ENCODE data around the gene LHX6.
A peak's percentile ranks its signal among the peaks of the same experiment; 100 is the strongest.

Gene LHX6

GRCh38 chr9:122192914-122193525, 35.7 kb downstream of the LHX6 start:
- DNase-seq, result no peak

GRCh38 chr9:122192261-122192875, 36.4 kb downstream of the LHX6 start:
- DNase-seq, result no peak

- no peak for DNase-seq
These were observed 37.2 kb downstream of the LHX6 start for GRCh38 chr9:122191584-122191983.

GRCh38 chr9:122190597-122191381, 38.0 kb downstream of the LHX6 start:
- DNase-seq, result peak in 13 of 56 donors; percentile 0 to 49 (median 14)

GRCh38 chr9:122188369-122188768, 40.4 kb downstream of the LHX6 start:
- DNase-seq, result no peak

GRCh38 chr9:122186777-122187470, 41.8 kb downstream of the LHX6 start:
- DNase-seq, result no peak

GRCh38 chr9:122186301-122186700, 42.5 kb downstream of the LHX6 start:
- DNase-seq, result no peak

- no peak for DNase-seq
These were observed 44.2 kb downstream of the LHX6 start for GRCh38 chr9:122184551-122184950.

GRCh38 chr9:122183501-122183900, 45.3 kb downstream of the LHX6 start:
- no peak for DNase-seq

- DNase-seq, result no peak
These were observed 48.1 kb downstream of the LHX6 start for GRCh38 chr9:122180633-122181032.

- DNase-seq, result no peak
These were observed 49.1 kb downstream of the LHX6 start for GRCh38 chr9:122179690-122180074.

- no peak for DNase-seq
These were observed 49.6 kb downstream of the LHX6 start for GRCh38 chr9:122179054-122179689.

- DNase-seq, result no peak
These were observed 51.8 kb downstream of the LHX6 start for GRCh38 chr9:122176916-122177315.

GRCh38 chr9:122173670-122174069, 55.1 kb downstream of the LHX6 start:
- no peak for DNase-seq

GRCh38 chr9:122172131-122172530, 56.6 kb downstream of the LHX6 start:
- DNase-seq, result no peak

GRCh38 chr9:122168356-122168755, 60.4 kb downstream of the LHX6 start:
- DNase-seq, result no peak

GRCh38 chr9:122164286-122164685, 64.5 kb downstream of the LHX6 start:
- DNase-seq, result no peak

GRCh38 chr9:122162415-122162814, 66.3 kb downstream of the LHX6 start:
- DNase-seq, result no peak

GRCh38 chr9:122159925-122160246, 68.9 kb downstream of the LHX6 start:
- DNase-seq, result no peak

- DNase-seq, result peak; percentile 13 to 95 (median 86)
These were observed 69.5 kb downstream of the LHX6 start, which contains the start of the genes MORN5 and NDUFA8 for GRCh38 chr9:122159026-122159924. Gene MORN5, plus strand, starts transcription at chr9:122159908. Its CDS starts 65 bp downstream, at chr9:122159973. Gene NDUFA8, minus strand, starts transcription at chr9:122159779. Its CDS starts 102 bp downstream, at chr9:122159677.

All from amygdala (tissue), 56 donors.